ENCODE measurements around the gene PJVK.

- TF ChIP-seq CTCF (IDR thresholded peaks at IDR 0.05) (peak in 3 of 4 experiments; percentile 24 to 62 (median 58)), POLR2A (IDR thresholded peaks at IDR 0.05) (peak; percentile 81), POLR2AphosphoS5 (IDR thresholded peaks at IDR 0.05) (peak; percentile 90)
Observed at GRCh38 chr2:178478439-178479274, 27.5 kb downstream of the PJVK start, which contains the start of gene FKBP7.

All from prostate gland (tissue), 2 donors.